NCI-H345 treated with DMSO at 0.1 percent for 48 hours (cell line): ENCODE results near the gene MALRD1.
"Not testable (repeated sequence)": the region's sequence is repeated elsewhere in the genome, so short reads cannot be mapped to it uniquely, and the experiment has no call there.

Experiments
- DNase-seq: peaks from one replicate; lab custom pipeline; 2025; ENCODE audit not compliant: unreplicated experiment; lab: John Stamatoyannopoulos, UW

MALRD1 gene

GRCh38 chr10:19704544-19704943, 655.9 kb downstream of the MALRD1 start:
- DNase-seq: no peak

GRCh38 chr10:19705250-19705649, 656.6 kb downstream of the MALRD1 start:
- DNase-seq: no peak

- DNase-seq: no peak
Measured at GRCh38 chr10:19706904-19707303, 658.3 kb downstream of the MALRD1 start.

GRCh38 chr10:19707376-19707775, 658.8 kb downstream of the MALRD1 start:
- DNase-seq: no peak

GRCh38 chr10:19708031-19708430, 659.4 kb downstream of the MALRD1 start:
- DNase-seq: no peak

- no peak for DNase-seq
Measured at GRCh38 chr10:19710600-19710999, 662.0 kb downstream of the MALRD1 start.

GRCh38 chr10:19713159-19713558, 664.6 kb downstream of the MALRD1 start:
- DNase-seq: no peak

GRCh38 chr10:19713800-19714525, 665.4 kb downstream of the MALRD1 start:
- no peak for DNase-seq

- no peak for DNase-seq
Measured at GRCh38 chr10:19719284-19719683, 670.7 kb downstream of the MALRD1 start.

GRCh38 chr10:19724287-19724686, 675.7 kb downstream of the MALRD1 start:
- DNase-seq: no peak

GRCh38 chr10:19728376-19728775, 679.8 kb downstream of the MALRD1 start:
- no peak for DNase-seq

GRCh38 chr10:19728964-19729363, 680.4 kb downstream of the MALRD1 start:
- no peak for DNase-seq

- no peak for DNase-seq
Measured at GRCh38 chr10:19730167-19730906, 681.7 kb downstream of the MALRD1 start.

GRCh38 chr10:19730907-19731217, 682.3 kb downstream of the MALRD1 start:
- no peak for DNase-seq

GRCh38 chr10:19731560-19731959, 683.0 kb downstream of the MALRD1 start:
- DNase-seq: no peak

GRCh38 chr10:19738440-19738839, 689.8 kb downstream of the MALRD1 start:
- DNase-seq: no peak

GRCh38 chr10:19739232-19739631, 690.6 kb downstream of the MALRD1 start:
- not testable (repeated sequence) for DNase-seq

- DNase-seq: not testable (repeated sequence)
Measured at GRCh38 chr10:19742144-19742543, 693.5 kb downstream of the MALRD1 start.

GRCh38 chr10:19745672-19746071, 697.1 kb downstream of the MALRD1 start:
- DNase-seq: no peak

- no peak for DNase-seq
Measured at GRCh38 chr10:19749185-19749729, 700.7 kb downstream of the MALRD1 start.

- DNase-seq: no peak
Measured at GRCh38 chr10:19750972-19751371, 702.4 kb downstream of the MALRD1 start.

GRCh38 chr10:19756919-19757318, 708.3 kb downstream of the MALRD1 start:
- no peak for DNase-seq
